Measurements from ENCODE around the gene CDH7. TPM values are rescaled to one million over a fixed set of nuclear protein-coding genes. Genes with fewer than 3 reads are reported as not detected.

The CDH7 gene
- total RNA-seq, 2 experiments from 2014 or later, result not detected

DNA sequence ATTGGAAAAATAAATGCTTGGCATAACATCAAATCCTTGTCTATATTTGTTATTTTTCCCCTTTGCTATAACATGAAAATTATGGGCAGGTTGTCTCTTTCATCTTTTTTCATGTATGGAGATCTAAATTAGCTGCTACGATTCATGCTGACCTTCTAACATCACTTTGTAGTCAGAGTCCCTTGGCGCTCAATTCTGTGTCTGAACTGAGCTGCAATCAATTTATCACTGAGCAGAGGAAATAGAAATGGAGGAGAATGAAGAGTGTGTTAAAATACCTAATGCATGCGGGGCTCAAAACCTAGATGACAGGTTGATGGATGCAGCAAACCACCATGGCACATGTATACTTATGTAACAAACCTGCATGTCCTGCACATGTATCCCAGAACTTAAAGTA lies 168.9 kb downstream of the CDH7 start:
- TF ChIP-seq, protein P1, sequence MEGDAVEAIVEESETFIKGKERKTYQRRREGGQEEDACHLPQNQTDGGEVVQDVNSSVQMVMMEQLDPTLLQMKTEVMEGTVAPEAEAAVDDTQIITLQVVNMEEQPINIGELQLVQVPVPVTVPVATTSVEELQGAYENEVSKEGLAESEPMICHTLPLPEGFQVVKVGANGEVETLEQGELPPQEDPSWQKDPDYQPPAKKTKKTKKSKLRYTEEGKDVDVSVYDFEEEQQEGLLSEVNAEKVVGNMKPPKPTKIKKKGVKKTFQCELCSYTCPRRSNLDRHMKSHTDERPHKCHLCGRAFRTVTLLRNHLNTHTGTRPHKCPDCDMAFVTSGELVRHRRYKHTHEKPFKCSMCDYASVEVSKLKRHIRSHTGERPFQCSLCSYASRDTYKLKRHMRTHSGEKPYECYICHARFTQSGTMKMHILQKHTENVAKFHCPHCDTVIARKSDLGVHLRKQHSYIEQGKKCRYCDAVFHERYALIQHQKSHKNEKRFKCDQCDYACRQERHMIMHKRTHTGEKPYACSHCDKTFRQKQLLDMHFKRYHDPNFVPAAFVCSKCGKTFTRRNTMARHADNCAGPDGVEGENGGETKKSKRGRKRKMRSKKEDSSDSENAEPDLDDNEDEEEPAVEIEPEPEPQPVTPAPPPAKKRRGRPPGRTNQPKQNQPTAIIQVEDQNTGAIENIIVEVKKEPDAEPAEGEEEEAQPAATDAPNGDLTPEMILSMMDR (IDR thresholded peaks at IDR 0.05), result no peak
- Mint-ChIP-seq H3K27ac (no peak overlapping the region), H3K36me3 (ENCODE audit: low read depth) (no peaks in the 10 kb centered on the region), H3K4me3 (no peak overlapping the region), H3K27me3 (no peaks in the 10 kb centered on the region), H3K9me3 (no peaks in the 10 kb centered on the region), H3K4me1 (ENCODE audit: low read depth) (no peaks in the 10 kb centered on the region)
- DNase-seq (no peak), ATAC-seq (ENCODE audit: poor library complexity) (no peak)
- no peaks in the 10 kb centered on the region for H3K36me3 ChIP-seq (ENCODE audit: insufficient read depth, low read length)
- H3K9me3 ChIP-seq (ENCODE audit: control insufficient read depth in 1 of 2, insufficient read depth in 1 of 2, low read length in 2 of 2), result no peaks in the 10 kb centered on the region
- no peak overlapping the region for H3K4me3 ChIP-seq (ENCODE audit: low read length)
- ChIA-PET CTCF (no interaction called here), POLR2A (no interaction called here)
- H3K4me1 ChIP-seq (ENCODE audit: insufficient read depth, low read length), result no peaks in the 10 kb centered on the region
- no peaks in the 10 kb centered on the region for H3K27me3 ChIP-seq (ENCODE audit: control insufficient read depth in 1 of 2, insufficient read depth in 2 of 2, low read length in 2 of 2)
- no peak overlapping the region for H3K27ac ChIP-seq (ENCODE audit: low read depth in 1 of 2, low read length in 2 of 2)
- intact Hi-C loops (cut with DNase I, micrococcal nuclease), result no loop called here

GRCh38 chr18:65922103-65922502 lies 171.3 kb downstream of the CDH7 start:
- H3K4me3 Mint-ChIP-seq, result no peak overlapping the region
- no peak for DNase-seq
- intact Hi-C loops (cut with DNase I, micrococcal nuclease), result no loop called here
- H3K27ac Mint-ChIP-seq, result no peak overlapping the region
- no peaks in the 10 kb centered on the region for H3K27me3 Mint-ChIP-seq
- ChIA-PET CTCF (no interaction called here), POLR2A (interaction anchor here (0.8 kb wide), 1 partner anchor 35 kb away, joined by 3 read pairs; no protein-coding TSS in a partner anchor)
- no peaks in the 10 kb centered on the region for H3K4me1 Mint-ChIP-seq (ENCODE audit: low read depth)
- Histone ChIP-seq H3K27ac (ENCODE audit: low read depth in 1 of 2, low read length in 2 of 2) (no peak overlapping the region), H3K36me3 (ENCODE audit: insufficient read depth, low read length) (no peaks in the 10 kb centered on the region), H3K27me3 (ENCODE audit: control insufficient read depth in 1 of 2, insufficient read depth in 2 of 2, low read length in 2 of 2) (no peaks in the 10 kb centered on the region), H3K9me3 (ENCODE audit: control insufficient read depth in 1 of 2, insufficient read depth in 1 of 2, low read length in 2 of 2) (no peaks in the 10 kb centered on the region), H3K4me3 (ENCODE audit: low read length) (no peak overlapping the region), H3K4me1 (ENCODE audit: insufficient read depth, low read length) (no peaks in the 10 kb centered on the region)
- H3K36me3 Mint-ChIP-seq (ENCODE audit: low read depth), result no peaks in the 10 kb centered on the region
- TF ChIP-seq, protein P1 (IDR thresholded peaks at IDR 0.05), result no peak
- ATAC-seq (ENCODE audit: poor library complexity), result no peak
- no peaks in the 10 kb centered on the region for H3K9me3 Mint-ChIP-seq

DNA sequence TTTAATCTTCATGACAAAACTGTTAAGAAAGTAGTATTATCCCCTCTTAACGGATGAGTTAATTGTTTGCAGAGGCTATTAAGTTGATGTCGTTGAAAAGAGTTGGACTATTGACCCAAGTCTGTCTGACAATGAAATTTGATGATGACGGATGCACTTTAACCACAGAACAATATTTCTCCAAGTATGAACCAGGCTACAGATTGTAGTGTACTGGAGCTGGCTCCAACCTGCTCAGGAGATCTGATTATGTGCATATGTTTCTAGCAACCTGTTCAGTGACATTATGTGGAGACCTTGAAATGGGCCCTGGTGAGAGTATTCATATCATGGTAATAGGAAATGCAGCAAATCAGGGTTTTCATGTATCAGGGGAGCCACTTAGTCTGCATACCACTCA lies 174.1 kb downstream of the CDH7 start:
- Histone ChIP-seq H3K9me3 (ENCODE audit: control insufficient read depth in 1 of 2, insufficient read depth in 1 of 2, low read length in 2 of 2) (no peaks in the 10 kb centered on the region), H3K4me1 (ENCODE audit: insufficient read depth, low read length) (no peaks in the 10 kb centered on the region), H3K27me3 (ENCODE audit: control insufficient read depth in 1 of 2, insufficient read depth in 2 of 2, low read length in 2 of 2) (no peaks in the 10 kb centered on the region), H3K36me3 (ENCODE audit: insufficient read depth, low read length) (no peaks in the 10 kb centered on the region), H3K4me3 (ENCODE audit: low read length) (no peak overlapping the region), H3K27ac (ENCODE audit: low read depth in 1 of 2, low read length in 2 of 2) (no peak overlapping the region)
- Mint-ChIP-seq H3K27ac (no peak overlapping the region), H3K4me1 (ENCODE audit: low read depth) (no peaks in the 10 kb centered on the region), H3K36me3 (ENCODE audit: low read depth) (no peaks in the 10 kb centered on the region), H3K27me3 (no peaks in the 10 kb centered on the region), H3K4me3 (no peak overlapping the region), H3K9me3 (no peaks in the 10 kb centered on the region)
- ChIA-PET POLR2A (no interaction called here), CTCF (no interaction called here)
- no peak for DNase-seq
- TF ChIP-seq, protein P1 (IDR thresholded peaks at IDR 0.05), result no peak
- intact Hi-C loops (cut with DNase I, micrococcal nuclease), result no loop called here
- no peak for ATAC-seq (ENCODE audit: poor library complexity)
